A204.1 (cell line): ENCODE measurements around the gene LZTS2.

Experiments used
- FAIRE-seq: peaks from 2 replicates; lab custom pipeline; 2012; peaks lifted over from hg19 to GRCh38; lab: Jason Lieb, UNC

LZTS2 gene

GRCh38 chr10:100998991-100999741 lies 442 bp upstream of the LZTS2 start:
- no peak for FAIRE-seq

GRCh38 chr10:101000127-101000914 lies 713 bp downstream of the LZTS2 start:
- FAIRE-seq, result no peak

- no peak for FAIRE-seq
Measured at GRCh38 chr10:101000915-101001658, 1.5 kb downstream of the LZTS2 start.

GRCh38 chr10:101001659-101002035 lies 2.0 kb downstream of the LZTS2 start:
- no peak for FAIRE-seq

- no peak for FAIRE-seq
Measured at GRCh38 chr10:101002456-101002855, 2.8 kb downstream of the LZTS2 start.

- FAIRE-seq, result no peak
Measured at GRCh38 chr10:101003639-101004206, 4.1 kb downstream of the LZTS2 start.

- no peak for FAIRE-seq
Measured at GRCh38 chr10:101005361-101005760, 5.8 kb downstream of the LZTS2 start.

GRCh38 chr10:101005869-101006567 lies 6.4 kb downstream of the LZTS2 start:
- no peak for FAIRE-seq

- FAIRE-seq, result no peak
Measured at GRCh38 chr10:101006593-101007098, 7.0 kb downstream of the LZTS2 start.

- FAIRE-seq, result no peak
Measured at GRCh38 chr10:101007099-101007711, 7.6 kb downstream of the LZTS2 start.

- FAIRE-seq, result no peak
Measured at GRCh38 chr10:101007915-101008822, 8.6 kb downstream of the LZTS2 start.

GRCh38 chr10:101008823-101009423 lies 9.3 kb downstream of the LZTS2 start:
- FAIRE-seq, result no peak

GRCh38 chr10:101010329-101010728 lies 10.7 kb downstream of the LZTS2 start:
- no peak for FAIRE-seq

GRCh38 chr10:101011517-101012423 lies 12.2 kb downstream of the LZTS2 start:
- FAIRE-seq, result no peak

GRCh38 chr10:101012525-101013364 lies 13.1 kb downstream of the LZTS2 start:
- peak; percentile 16 for FAIRE-seq

GRCh38 chr10:101013365-101013825 lies 13.8 kb downstream of the LZTS2 start:
- FAIRE-seq, result no peak

GRCh38 chr10:101014230-101014884 lies 14.7 kb downstream of the LZTS2 start:
- no peak for FAIRE-seq
